H1 (cell line): Measurements from ENCODE around the gene WDR81. TPM values are rescaled to one million over a fixed set of nuclear protein-coding genes. Genes with fewer than 3 reads are reported as not detected.

ENCODE experiments used
- CTCF ChIA-PET: fragments of 300-600 bp; sonication (Branson Sonifier 250); formaldehyde crosslinking; loops from one replicate; lab custom pipeline; 2021; ENCODE audit not compliant: partially characterized antibody; lab: Charles Lee
- POLR2A ChIA-PET: fragments of 300-600 bp; sonication (Branson Sonifier 250); formaldehyde crosslinking; loops from one replicate; lab custom pipeline; 2021; ENCODE audit warnings: inconsistent platforms; ENCODE audit not compliant: partially characterized antibody; lab: Charles Lee
- DNase-seq, 2 experiments: peaks; one replicate each; pipeline versions ENCODE4 v3.0.0 to v3.0.0-alpha.2; 2010 to 2022; ENCODE audit warnings: low spot score in 2 of 2, low read depth in 1 of 2, mixed read lengths in 1 of 2
- FAIRE-seq: peaks from 2 replicates; lab custom pipeline; 2011; peaks lifted over from hg19 to GRCh38; lab: Jason Lieb, UNC
- H2AFZ ChIP-seq: 2 replicates; pipeline ENCODE4 v1.8.1; 2012; ENCODE audit warnings: low read length, inconsistent platforms
- H2AK5ac ChIP-seq: 2 replicates; pipeline ENCODE4 v1.6.1; 2013; ENCODE audit warnings: low read depth, low read length
- H2BK120ac ChIP-seq: replicated peaks from 2 replicates; pipeline ENCODE3; 2013; ENCODE audit warnings: low read depth, low read length, inconsistent platforms
- H2BK12ac ChIP-seq: 2 replicates; pipeline ENCODE4 v1.6.1; 2013; ENCODE audit warnings: low read depth, low read length
- H2BK15ac ChIP-seq: 2 replicates; pipeline ENCODE4 v1.6.1; 2013; ENCODE audit warnings: low read length
- H2BK20ac ChIP-seq: 2 replicates; pipeline ENCODE4 v1.6.1; 2013; ENCODE audit warnings: low read length
- H2BK5ac ChIP-seq: 2 replicates; pipeline ENCODE4 v1.6.1; 2013; ENCODE audit warnings: low read depth, low read length
- H3K14ac ChIP-seq: 2 replicates; pipeline ENCODE4 v1.6.1; 2013; ENCODE audit warnings: inconsistent platforms; ENCODE audit not compliant: insufficient read length
- H3K18ac ChIP-seq: 2 replicates; pipeline ENCODE4 v1.6.1; 2013; ENCODE audit warnings: low read length; ENCODE audit errors: extremely low read depth
- H3K23ac ChIP-seq: 2 replicates; pipeline ENCODE4 v1.6.1; 2013; ENCODE audit warnings: inconsistent platforms; ENCODE audit not compliant: insufficient read length
- H3K23me2 ChIP-seq: 2 replicates; pipeline ENCODE4 v1.6.1; 2013; ENCODE audit warnings: low read depth, low read length
- H3K27ac ChIP-seq: 2 replicates; pipeline ENCODE4 v1.6.1; 2011; ENCODE audit warnings: low read depth, low read length, inconsistent platforms
- H3K27me3 ChIP-seq, 4 experiments: replicated peaks in 1 of 4; 1 replicate in 1 of 4; 2 replicates in 3 of 4; pipeline versions ENCODE4 v1.6.1 to v1.8.1; 2011 to 2013; ENCODE audit warnings: low read length in 3 of 4, mild to moderate bottlenecking in 3 of 4, inconsistent platforms in 2 of 4, mixed read lengths in 2 of 4, moderate library complexity in 1 of 4; ENCODE audit not compliant: control insufficient read depth in 3 of 4, insufficient read depth in 3 of 4; ENCODE audit errors: extremely low read depth in 1 of 4
- H3K36me3 ChIP-seq, 4 experiments: 2 replicates each; pipeline versions ENCODE4 v1.6.1 to v1.8.1; 2011 to 2013; ENCODE audit warnings: mild to moderate bottlenecking in 4 of 4, low read length in 3 of 4, moderate library complexity in 2 of 4, control low read depth in 1 of 4, inconsistent platforms in 1 of 4; ENCODE audit not compliant: insufficient read depth in 4 of 4, control insufficient read depth in 2 of 4
- H3K4ac ChIP-seq: replicated peaks from 2 replicates; pipeline ENCODE3; 2013; ENCODE audit warnings: low read length, low read depth, mixed read lengths, inconsistent platforms; ENCODE audit not compliant: insufficient read length
- H3K4me1 ChIP-seq, 4 experiments: replicated peaks in 1 of 4; 1 replicate in 1 of 4; 2 replicates in 3 of 4; pipeline versions ENCODE4 v1.6.1 to v1.8.1; 2011 to 2013; ENCODE audit warnings: low read length in 3 of 4, inconsistent platforms in 2 of 4, mixed read lengths in 1 of 4; ENCODE audit not compliant: insufficient read depth in 4 of 4, control insufficient read depth in 3 of 4
- H3K4me2 ChIP-seq, 2 experiments: 2 replicates each; pipeline versions ENCODE4 v1.6.1 to v1.8.1; 2011 to 2013; ENCODE audit warnings: low read depth in 2 of 2, low read length in 2 of 2, control low read depth in 1 of 2, inconsistent platforms in 1 of 2, mild to moderate bottlenecking in 1 of 2; ENCODE audit not compliant: insufficient read depth in 1 of 2
- H3K4me3 ChIP-seq, 4 experiments: fragments of 200-600, 300-600 bp in 1 of 4; sonication (generic), shearing (Covaris generic), sonication (Bioruptor Twin) in 1 of 4; 2 replicates each; pipeline versions ENCODE4 v1.5.1 to v1.8.1; 2011 to 2016; ENCODE audit warnings: low read length in 4 of 4, low read depth in 3 of 4, control low read depth in 2 of 4, inconsistent platforms in 2 of 4, mild to moderate bottlenecking in 2 of 4, mixed read lengths in 1 of 4, moderate library complexity in 1 of 4; ENCODE audit not compliant: insufficient read depth in 2 of 4; ENCODE audit errors: extremely low read depth in 1 of 4
- H3K56ac ChIP-seq: replicated peaks from 2 replicates; pipeline ENCODE3; 2013; ENCODE audit warnings: low read depth, mild to moderate bottlenecking, mixed read lengths, low read length, inconsistent platforms; ENCODE audit not compliant: insufficient read length
- H3K79me1 ChIP-seq: 2 replicates; pipeline ENCODE4 v1.6.1; 2013; ENCODE audit warnings: low read depth, low read length, control low read depth
- H3K79me2 ChIP-seq, 2 experiments: 2 replicates each; pipeline versions ENCODE4 v1.6.1 to v1.8.1; 2012 to 2013; ENCODE audit warnings: low read length in 2 of 2, mild to moderate bottlenecking in 2 of 2, inconsistent platforms in 1 of 2; ENCODE audit not compliant: insufficient read depth in 2 of 2, control insufficient read depth in 1 of 2
- H3K9ac ChIP-seq, 4 experiments: replicated peaks in 1 of 4; 1 replicate in 1 of 4; 2 replicates in 3 of 4; pipeline versions ENCODE4 v1.6.1 to v1.8.1; 2011 to 2013; ENCODE audit warnings: low read depth in 3 of 4, low read length in 3 of 4, control low read depth in 2 of 4, mild to moderate bottlenecking in 2 of 4, moderate library complexity in 2 of 4, inconsistent platforms in 1 of 4; ENCODE audit errors: extremely low read depth in 1 of 4
- H3K9me3 ChIP-seq, 2 experiments: 2 replicates each; pipeline versions ENCODE4 v1.6.1 to v1.8.1; 2012 to 2013; ENCODE audit warnings: mild to moderate bottlenecking in 2 of 2, moderate library complexity in 2 of 2, control low read depth in 1 of 2, inconsistent platforms in 1 of 2, low read depth in 1 of 2, low read length in 1 of 2, mixed read lengths in 1 of 2; ENCODE audit not compliant: insufficient read depth in 2 of 2
- H4K20me1 ChIP-seq, 2 experiments: replicated peaks in 1 of 2; 2 replicates each; pipeline versions ENCODE3 to v1.8.1; 2011 to 2013; ENCODE audit warnings: inconsistent platforms in 2 of 2, low read length in 2 of 2, mild to moderate bottlenecking in 1 of 2; ENCODE audit not compliant: insufficient read depth in 2 of 2, control insufficient read depth in 1 of 2
- H4K5ac ChIP-seq: 2 replicates; pipeline ENCODE4 v1.6.1; 2013; ENCODE audit warnings: low read length, low read depth, mixed read lengths, inconsistent platforms; ENCODE audit not compliant: insufficient read length
- H4K8ac ChIP-seq: 2 replicates; pipeline ENCODE4 v1.8.0; 2013; ENCODE audit warnings: mild to moderate bottlenecking, moderate library complexity, low read length, inconsistent platforms; ENCODE audit not compliant: insufficient read depth; ENCODE audit errors: extremely low read depth
- H4K91ac ChIP-seq: replicated peaks from 2 replicates; pipeline ENCODE3; 2013; ENCODE audit warnings: low read length, mixed read lengths, inconsistent platforms; ENCODE audit not compliant: insufficient read length
- BCL11A ChIP-seq, 2 experiments: IDR thresholded peaks; one replicate each; pipeline ENCODE4 v1.6.1; 2011; ENCODE audit warnings: low read depth in 2 of 2, low read length in 2 of 2, mild to moderate bottlenecking in 2 of 2
- MAFK ChIP-seq: IDR thresholded peaks from 2 replicates; pipeline ENCODE4 v1.6.1; 2012; ENCODE audit warnings: low read depth, mild to moderate bottlenecking, improper control_type of control experiment, low read length
- SUZ12 ChIP-seq: fragments of 200-600 bp; sonication (generic); IDR thresholded peaks from 2 replicates; pipeline ENCODE4 v1.6.1; 2012; ENCODE audit warnings: mild to moderate bottlenecking, inconsistent platforms, low read length, moderate library complexity, mixed read lengths
- WGBS, 2 experiments: shearing (Covaris generic) in 1 of 2; methylation state at CpG; one replicate each; pipeline versions ENCODE4 v1.1.6 to v1.1.7; 2013 to 2015; ENCODE audit warnings: low lambda C conversion rate in 2 of 2, mixed read lengths in 2 of 2, inconsistent platforms in 1 of 2, low coverage in 1 of 2, missing lambda C conversion rate in 1 of 2; ENCODE audit not compliant: insufficient replicate concordance in 2 of 2, insufficient coverage in 1 of 2, insufficient read length in 1 of 2; ENCODE audit errors: extremely low coverage in 1 of 2, missing lambda C conversion rate in 1 of 2; 5-methylcytosine and 5-hydroxymethylcytosine counted together
- polyA plus RNA-seq, 7 experiments: library from polyadenylated mRNA; depleted of rRNA in 3 of 7; stranded (reverse) in 5 of 7; unstranded in 2 of 7; fragments of >200 nt in 5 of 7; fragments of 200-250 nt in 2 of 7; gene quantifications; 1 replicate in 5 of 7; 2 replicates in 1 of 7; 4 replicates in 1 of 7; pipeline versions ENCODE4 v1.2.1 to v1.2.3, GENCODE V29; 2011 to 2013; ENCODE audit warnings: missing spikeins in 2 of 7, mixed read lengths in 2 of 7
- total RNA-seq: library from RNA; stranded (reverse); fragmentation: NEBNext Ultra II Directional; extraction: Animal tissue kit (Norgen Biotek cat#: 25700); gene quantifications from 2 replicates; pipeline ENCODE4 v1.2.1, GENCODE V29; 2021

Gene WDR81
- total and polyA plus RNA-seq, 2 of the 8 experiments (the other 6 are each of a cell fraction or from before 2014, with no cell fraction given), result 9.1 to 12.3 TPM

DNA sequence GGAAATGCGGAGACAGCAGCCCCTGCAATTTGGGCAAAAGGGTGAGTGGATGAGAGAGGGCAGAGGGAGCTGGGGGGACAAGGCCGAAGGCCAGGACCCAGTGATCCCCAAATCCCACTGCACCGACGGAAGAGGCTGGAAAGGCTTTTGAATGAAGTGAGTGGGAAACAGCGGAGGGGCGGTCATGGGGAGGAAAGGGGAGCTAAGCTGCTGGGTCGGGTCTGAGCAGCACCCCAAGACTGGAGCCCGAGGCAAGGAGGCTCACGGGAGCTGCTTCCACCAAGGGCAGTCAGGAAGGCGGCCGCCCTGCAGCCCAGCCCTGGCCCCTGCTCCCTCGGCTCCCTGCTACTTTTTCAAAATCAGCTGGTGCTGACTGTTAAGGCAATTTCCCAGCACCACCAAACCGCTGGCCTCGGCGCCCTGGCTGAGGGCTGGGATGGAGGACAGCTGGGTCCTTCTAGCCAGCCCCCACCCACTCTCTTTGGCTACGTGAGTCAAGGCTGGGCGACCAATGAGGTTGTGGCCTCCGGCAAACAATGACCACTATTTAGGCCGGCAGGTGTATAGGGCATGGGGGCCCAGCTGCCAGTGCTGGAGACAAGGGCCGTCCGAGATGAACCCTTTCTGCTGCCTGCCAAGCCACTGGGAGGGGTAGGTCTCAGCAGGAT, 37.9 kb downstream of the WDR81 start:
- Histone ChIP-seq H2BK15ac (peak overlapping the region; percentile 95), H2AFZ (peak overlapping the region; percentile 6; the same call in 1 of the 2 replicates), H3K23me2 (peaks cover 9% of the 10 kb centered on the region; the same call in 1 of the 2 replicates), H3K27ac (no peak overlapping the region; the same call in 1 of the 2 replicates), H3K79me2 (no peaks in the 10 kb centered on the region), H3K4me1 (peaks cover 0 to 25% (median 21%) of the 10 kb centered on the region in 4 experiments; a peak in 6 of 7 replicates), H2BK120ac (peak overlapping the region; percentile 90), H2BK5ac (peak overlapping the region; percentile 80; the same call in 1 of the 2 replicates), H4K5ac (peak overlapping the region; percentile 38), H3K4me3 (peak overlapping the region; percentile 26 to 54 (median 38); a peak in 6 of 8 replicates), H2BK12ac (peak overlapping the region; percentile 62; the same call in 1 of the 2 replicates), H3K4ac (peak overlapping the region; percentile 57), H3K4me2 (peak overlapping the region; percentile 65 to 86), H3K79me1 (no peaks in the 10 kb centered on the region), H4K91ac (peak overlapping the region; percentile 91), H3K9ac (peak overlapping the region in 1 of 4 experiments; percentile 1; a peak in 3 of 7 replicates), H3K36me3 (no peaks in the 10 kb centered on the region), H3K14ac (peak overlapping the region; percentile 34), H3K18ac (peak overlapping the region; percentile 87), H3K9me3 (no peaks in the 10 kb centered on the region), H2BK20ac (peak overlapping the region; percentile 90), H2AK5ac (peak overlapping the region; percentile 75; the same call in 1 of the 2 replicates), H4K8ac (peak overlapping the region; percentile 66; the same call in 1 of the 2 replicates), H3K56ac (no peak overlapping the region), H3K23ac (no peak overlapping the region), H3K27me3 (no peaks in the 10 kb centered on the region; a peak in 2 of 7 replicates), H4K20me1 (no peaks in the 10 kb centered on the region)
- DNase-seq, result no peak
- ChIA-PET CTCF (interaction anchor here (1.0 to 2.7 kb wide), 8 partner anchors 8 to 94 kb away, joined by 3 to 29 read pairs (median 6); partner anchors contain the start of gene WDR81), POLR2A (interaction anchor here (0.6 to 3.2 kb wide), 22 partner anchors 8 to 113 kb away, joined by 3 to 31 read pairs (median 5); partner anchors contain the start of genes RILP, TLCD2 and WDR81)
- no peak for FAIRE-seq
- 42% methylated on average over 17 of the region's 21 CpGs; no CpG with 5 or more reads in 1 of the 2 experiments for WGBS, 2 experiments
- no peak for TF ChIP-seq MAFK
- TF ChIP-seq SUZ12, result no peak
- TF ChIP-seq BCL11A (IDR thresholded peaks at IDR 0.05; ENCODE audit: low read depth in 2 of 2, low read length in 2 of 2), result no peak
